ENCODE data around the gene IGFBP6. TPM values are rescaled to one million over a fixed set of nuclear protein-coding genes. Genes with fewer than 3 reads are reported as not detected.

IGFBP6 gene
- total and polyA plus RNA-seq, 7 donors = 3.0 to 444 (median 133) TPM

GRCh38 chr12:53055471-53056266 is 41.8 kb upstream of the IGFBP6 start:
- DNase-seq = peak; percentile 70
- Histone ChIP-seq H3K27ac (peak overlapping the region; percentile 97 to 100 (median 98)), H3K4me3 (no peak overlapping the region), H3K27me3 (no peaks in the 10 kb centered on the region), H3K4me1 (peaks cover 0 to 66% (median 55%) of the 10 kb centered on the region in 4 donors), H3K36me3 (peaks cover 0 to 63% (median 10%) of the 10 kb centered on the region in 4 donors), H3K9me3 (no peaks in the 10 kb centered on the region)
- WGBS, 2 donors = 75 to 86% methylated on average over 15 of the region's 15 CpGs
- intact Hi-C loops (cut with DNase I) = no loop called here
- no peak for TF ChIP-seq POLR2A (IDR thresholded peaks at IDR 0.05)
- TF ChIP-seq EP300 (IDR thresholded peaks at IDR 0.05) = no peak
- no peak for TF ChIP-seq POLR2AphosphoS5 (IDR thresholded peaks at IDR 0.05)
- TF ChIP-seq CTCF (IDR thresholded peaks at IDR 0.05) = no peak

GRCh38 chr12:53056296-53056695 is 41.2 kb upstream of the IGFBP6 start:
- no peak overlapping the region for H3K4me3 ChIP-seq
- H3K27ac ChIP-seq = peak overlapping the region in 2 of 4 donors; percentile 11 to 97
- WGBS, 2 donors = 88% methylated on average over 5 of the region's 5 CpGs
- DNase-seq = peak; percentile 65
- no peaks in the 10 kb centered on the region for H3K27me3 ChIP-seq
- intact Hi-C loops (cut with DNase I) = no loop called here
- peaks cover 0 to 70% (median 10%) of the 10 kb centered on the region in 4 donors for H3K36me3 ChIP-seq
- TF ChIP-seq CTCF (IDR thresholded peaks at IDR 0.05) (no peak), EP300 (IDR thresholded peaks at IDR 0.05) (no peak), POLR2AphosphoS5 (IDR thresholded peaks at IDR 0.05) (no peak), POLR2A (IDR thresholded peaks at IDR 0.05) (no peak)
- no peaks in the 10 kb centered on the region for H3K9me3 ChIP-seq
- H3K4me1 ChIP-seq = peaks cover 0 to 66% (median 55%) of the 10 kb centered on the region in 4 donors

- 94 to 96% methylated on average over 7 of the region's 7 CpGs for WGBS, 2 donors
- Histone ChIP-seq H3K9me3 (no peaks in the 10 kb centered on the region), H3K4me3 (no peak overlapping the region), H3K4me1 (peaks cover 0 to 66% (median 55%) of the 10 kb centered on the region in 4 donors), H3K36me3 (peaks cover 0 to 70% (median 10%) of the 10 kb centered on the region in 4 donors), H3K27ac (no peak overlapping the region), H3K27me3 (no peaks in the 10 kb centered on the region)
- TF ChIP-seq POLR2A (IDR thresholded peaks at IDR 0.05) = no peak
- peak in 1 of 4 donors; percentile 8 for TF ChIP-seq POLR2AphosphoS5 (IDR thresholded peaks at IDR 0.05)
- intact Hi-C loops (cut with DNase I) = no loop called here
- peak; percentile 60 for DNase-seq
These were observed 40.6 kb upstream of the IGFBP6 start for GRCh38 chr12:53056901-53057300.

- 90 to 91% methylated on average over 13 of the region's 13 CpGs for WGBS, 2 donors
- peaks cover 0 to 77% (median 10%) of the 10 kb centered on the region in 4 donors for H3K36me3 ChIP-seq
- H3K27me3 ChIP-seq = no peaks in the 10 kb centered on the region
- TF ChIP-seq POLR2AphosphoS5 (IDR thresholded peaks at IDR 0.05) = no peak
- TF ChIP-seq CTCF (IDR thresholded peaks at IDR 0.05) = no peak
- no peak for TF ChIP-seq POLR2A (IDR thresholded peaks at IDR 0.05)
- TF ChIP-seq EP300 (IDR thresholded peaks at IDR 0.05) = no peak
- DNase-seq = peak; percentile 72
- peaks cover 0 to 66% (median 52%) of the 10 kb centered on the region in 4 donors for H3K4me1 ChIP-seq
- H3K4me3 ChIP-seq = no peak overlapping the region
- no peaks in the 10 kb centered on the region for H3K9me3 ChIP-seq
- H3K27ac ChIP-seq = peak overlapping the region in 1 of 4 donors; percentile 13
- intact Hi-C loops (cut with DNase I) = no loop called here
These were observed 39.5 kb upstream of the IGFBP6 start for GRCh38 chr12:53057816-53058500.

Data from sigmoid colon (tissue), 7 donors.